HepG2 (cell line): ENCODE results near the gene DPCD. TPM values are rescaled to one million over a fixed set of nuclear protein-coding genes. Genes with fewer than 3 reads are reported as not detected.

Experiments used
- ATAC-seq: fragments of 200-7000 bp; cut with Tn5 transposase; 3 replicates; pipeline ENCODE4 v1.9.1; 2020; ENCODE audit warnings: mild to moderate bottlenecking, moderate library complexity
- BruUV-seq: library from RNA; stranded (reverse); fragments of 400-500 nt; replicated peaks from 2 replicates; lab custom pipeline; 2021; lab: Mats Ljungman, UMichigan
- CTCF ChIA-PET: fragments of 300-600 bp; formaldehyde crosslinking; extraction: SDS; loops from one replicate; lab custom pipeline; 2021; ENCODE audit warnings: low total read pairs, inconsistent platforms, low intra/inter-chr PET ratio; lab: Yijun Ruan, JAX
- POLR2A ChIA-PET: fragments of 350-600 bp; sonication (Branson Sonifier 250); formaldehyde crosslinking; loops from one replicate; lab custom pipeline; 2020; ENCODE audit warnings: antibody characterized with exemption, inconsistent platforms; lab: Yijun Ruan, JAX
- DNase-seq: peaks from one replicate; pipeline ENCODE4 v3.0.0-alpha.2; 2015; ENCODE audit warnings: low spot score
- FAIRE-seq: peaks from 3 replicates; lab custom pipeline; 2011; peaks lifted over from hg19 to GRCh38; lab: Jason Lieb, UNC
- H2AFZ ChIP-seq: one replicate; pipeline ENCODE4 v1.6.1; 2011; ENCODE audit warnings: low read length, inconsistent platforms
- H3K27ac ChIP-seq: fragments of 300-600 bp; 3 replicates; pipeline ENCODE4 v1.8.0; 2011; ENCODE audit warnings: mixed run types, mild to moderate bottlenecking, mixed read lengths, low read length, inconsistent platforms; ENCODE audit not compliant: insufficient read depth; ENCODE audit errors: extremely low read length
- H3K27me3 ChIP-seq, 2 experiments: fragments of 200-600 bp in 1 of 2; 2 replicates in 1 of 2; 3 replicates in 1 of 2; pipeline versions ENCODE4 v1.6.0 to v1.8.0; 2011; ENCODE audit warnings: low read length in 2 of 2, mild to moderate bottlenecking in 2 of 2, moderate library complexity in 2 of 2, inconsistent platforms in 1 of 2; ENCODE audit not compliant: insufficient read depth in 2 of 2, control insufficient read depth in 1 of 2
- H3K36me3 ChIP-seq, 2 experiments: fragments of 200-600 bp in 1 of 2; replicated peaks in 1 of 2; 2 replicates in 1 of 2; 3 replicates in 1 of 2; pipeline versions ENCODE4 v1.5.1 to v1.8.0; 2011; ENCODE audit warnings: low read length in 2 of 2, inconsistent platforms in 1 of 2; ENCODE audit not compliant: insufficient read depth in 2 of 2, control insufficient read depth in 1 of 2
- H3K4me1 ChIP-seq: 2 replicates; pipeline ENCODE4 v1.5.1; 2012; ENCODE audit warnings: low read length, inconsistent platforms; ENCODE audit not compliant: insufficient read depth
- H3K4me2 ChIP-seq: 2 replicates; pipeline ENCODE4 v1.6.0; 2011; ENCODE audit warnings: low read depth, low read length, inconsistent platforms
- H3K4me3 ChIP-seq, 3 experiments: fragments of 200-600 bp in 1 of 3; sonication (generic), shearing (Covaris generic) in 1 of 3; replicated peaks in 1 of 3; 2 replicates each; pipeline ENCODE4 v1.5.1; 2011 to 2016; ENCODE audit warnings: low read length in 3 of 3, inconsistent platforms in 2 of 3, low read depth in 2 of 3, mild to moderate bottlenecking in 2 of 3, control low read depth in 1 of 3, mixed read lengths in 1 of 3; ENCODE audit not compliant: insufficient read depth in 1 of 3
- H3K79me2 ChIP-seq: one replicate; pipeline ENCODE4 v1.6.1; 2011; ENCODE audit warnings: low read length, inconsistent platforms; ENCODE audit not compliant: insufficient read depth
- H3K9ac ChIP-seq: 2 replicates; pipeline ENCODE4 v1.6.0; 2011; ENCODE audit warnings: mild to moderate bottlenecking, low read depth, low read length, inconsistent platforms; ENCODE audit not compliant: insufficient read depth
- H3K9me3 ChIP-seq: 2 replicates; pipeline ENCODE4 v1.5.1; 2012; ENCODE audit warnings: mild to moderate bottlenecking, low read length
- H4K20me1 ChIP-seq: 2 replicates; pipeline ENCODE4 v1.6.0; 2011; ENCODE audit warnings: inconsistent platforms, mild to moderate bottlenecking, low read length, moderate library complexity; ENCODE audit not compliant: insufficient read depth
- JDP2 ChIP-seq: sonication (generic); formaldehyde crosslinking; IDR thresholded peaks from 2 replicates; pipeline ENCODE4 v1.8.1; 2022; ENCODE audit warnings: missing genetic modification reagents, borderline replicate concordance
- KMT2B ChIP-seq: IDR thresholded peaks from 2 replicates; pipeline ENCODE4 v1.6.1; 2016; ENCODE audit warnings: missing genetic modification reagents, missing compliant biosample characterization
- MED8 ChIP-seq: sonication (generic); formaldehyde crosslinking; IDR thresholded peaks from 2 replicates; pipeline ENCODE4 v1.8.1; 2023; ENCODE audit warnings: mild to moderate bottlenecking, missing genetic modification reagents; ENCODE audit not compliant: insufficient replicate concordance
- PAX8 ChIP-seq: sonication (generic); formaldehyde crosslinking; IDR thresholded peaks from 2 replicates; pipeline ENCODE4 v1.8.0; 2022; ENCODE audit warnings: mild to moderate bottlenecking, missing genetic modification reagents, borderline replicate concordance
- RNF219 ChIP-seq: sonication (generic); formaldehyde crosslinking; IDR thresholded peaks from 2 replicates; pipeline ENCODE4 v1.5.0; 2020; ENCODE audit warnings: mild to moderate bottlenecking, missing genetic modification reagents
- SP4 ChIP-seq: sonication (generic); formaldehyde crosslinking; IDR thresholded peaks from 2 replicates; pipeline ENCODE4 v1.8.1; 2023; ENCODE audit warnings: mild to moderate bottlenecking, missing genetic modification reagents
- WGBS: methylation state at CpG from one replicate; pipeline ENCODE4 v1.1.6; 2017; ENCODE audit warnings: low lambda C conversion rate; 5-methylcytosine and 5-hydroxymethylcytosine counted together
- in situ Hi-C: cut with HindIII; loops from 2 replicates; pipeline ENCODE4 v1.10.0; 2017; ENCODE audit warnings: low pct_unique_long_range_greater_than_20kb; ENCODE audit not compliant: extremely low pct_ligation_motif_present
- intact Hi-C: fragments of 100-400 bp; cut with micrococcal nuclease; formaldehyde crosslinking; loops from one replicate; pipeline ENCODE4 v1.10.0; 2022; ENCODE audit not compliant: unreplicated experiment
- polyA plus RNA-seq, 8 experiments: library from polyadenylated mRNA; depleted of rRNA in 3 of 8; stranded (reverse) in 7 of 8; unstranded in 1 of 8; fragments of >200 nt; fragmentation: Illumina TruSeq in 4 of 8; extraction: Trizol in 4 of 8; gene quantifications; 2 replicates each; pipeline versions ENCODE4 v1.2.1 to v1.2.3, GENCODE V29; 2011 to 2016; ENCODE audit warnings: low read depth in 4 of 8, missing spikeins in 1 of 8, mixed read lengths in 1 of 8; ENCODE audit not compliant: insufficient read depth in 1 of 8
- total RNA-seq, 5 experiments: library from RNA; depleted of rRNA; stranded (reverse); fragments of >200 nt; fragmentation: Illumina TruSeq; extraction: Trizol; gene quantifications; 2 replicates each; pipeline ENCODE4 v1.2.3, GENCODE V29; 2016; ENCODE audit warnings: low read depth in 1 of 5

Gene DPCD
- total and polyA plus RNA-seq, 2 of the 13 experiments (the other 11 are each of a cell fraction or from before 2014, with no cell fraction given), result 25.2 to 27.0 TPM

GRCh38 chr10:101561068-101561915 lies 26.8 kb upstream of the DPCD start:
- Histone ChIP-seq H3K4me2 (no peak overlapping the region), H3K4me3 (no peak overlapping the region), H3K27ac (no peak overlapping the region), H3K79me2 (no peaks in the 10 kb centered on the region), H2AFZ (no peak overlapping the region), H3K9me3 (no peaks in the 10 kb centered on the region), H3K9ac (no peak overlapping the region), H3K4me1 (peaks cover 20% of the 10 kb centered on the region), H3K36me3 (no peaks in the 10 kb centered on the region), H3K27me3 (peaks cover 0 to 18% of the 10 kb centered on the region in 2 experiments; a peak in 4 of 5 replicates), H4K20me1 (no peaks in the 10 kb centered on the region)
- in situ Hi-C loops, result no loop called here
- CTCF ChIA-PET, result no interaction called here
- no peak for DNase-seq
- WGBS, result 27% methylated on average over 5 of the region's 15 CpGs
- intact Hi-C loops, result no loop called here
- no peak for TF ChIP-seq RNF219 (CRISPR knock-in tag)
- no peak for TF ChIP-seq SP4 (CRISPR knock-in tag)
- TF ChIP-seq KMT2B (CRISPR knock-in tag), result no peak
- no peak for TF ChIP-seq PAX8 (CRISPR knock-in tag)
- no TSS peak for BruUV-seq
- no peak for FAIRE-seq
- no peak; the same call in 2 of the 3 replicates for ATAC-seq
- POLR2A ChIA-PET, result interaction anchor here (1.0 kb wide), 1 partner anchor 10 kb away, joined by 3 read pairs; no protein-coding TSS in a partner anchor

GRCh38 chr10:101562231-101562630 lies 25.9 kb upstream of the DPCD start:
- no peak for DNase-seq
- POLR2A ChIA-PET, result no interaction called here
- peaks cover 29% of the 10 kb centered on the region for H3K4me1 ChIP-seq
- H3K9me3 ChIP-seq, result no peaks in the 10 kb centered on the region
- ATAC-seq, result no peak
- H4K20me1 ChIP-seq, result no peaks in the 10 kb centered on the region
- in situ Hi-C loops, result no loop called here
- 58% methylated on average over 5 of the region's 5 CpGs for WGBS
- no peak for TF ChIP-seq MED8 (CRISPR knock-in tag)
- no peak for TF ChIP-seq JDP2
- TF ChIP-seq, all 625 proteins: peak for 0
- no peak overlapping the region for H3K4me3 ChIP-seq
- H3K9ac ChIP-seq, result no peak overlapping the region
- CTCF ChIA-PET, result no interaction called here
- H3K79me2 ChIP-seq, result no peaks in the 10 kb centered on the region
- no peak for FAIRE-seq
- no peak overlapping the region for H3K27ac ChIP-seq
- intact Hi-C loops, result no loop called here
- peaks cover 0 to 24% of the 10 kb centered on the region in 2 experiments; a peak in 4 of 5 replicates for H3K27me3 ChIP-seq
- H3K36me3 ChIP-seq, result no peaks in the 10 kb centered on the region
- H2AFZ ChIP-seq, result no peak overlapping the region
- no peak overlapping the region for H3K4me2 ChIP-seq
- no TSS peak for BruUV-seq
